BJ (cell line): ENCODE measurements around the gene LAMA3. TPM values are rescaled to one million over a fixed set of nuclear protein-coding genes. Genes with fewer than 3 reads are reported as not detected.

Source experiments
- CTCF ChIA-PET: fragments of 350-600 bp; formaldehyde crosslinking; extraction: SDS; loops from one replicate; lab custom pipeline; 2021; ENCODE audit warnings: antibody characterized with exemption, inconsistent platforms; lab: Yijun Ruan, JAX
- POLR2A ChIA-PET: fragments of 300-600 bp; sonication (Branson Sonifier 250); formaldehyde crosslinking; extraction: SDS; loops from one replicate; lab custom pipeline; 2021; ENCODE audit warnings: antibody characterized with exemption; lab: Charles Lee
- DNase-seq: peaks from one replicate; pipeline ENCODE4 v3.0.0-alpha.2; 2011; ENCODE audit warnings: low read depth
- H3K27me3 ChIP-seq: 2 replicates; pipeline ENCODE4 v1.6.0; 2011; ENCODE audit warnings: low read length; ENCODE audit not compliant: control insufficient read depth, insufficient read depth
- H3K36me3 ChIP-seq: 2 replicates; pipeline ENCODE4 v1.5.1; 2011; ENCODE audit warnings: low read length; ENCODE audit not compliant: control insufficient read depth, insufficient read depth
- H3K4me3 ChIP-seq: 2 replicates; pipeline ENCODE4 v1.5.1; 2011; ENCODE audit warnings: low read depth, mild to moderate bottlenecking, control low read depth, low read length
- polyA plus RNA-seq: library from polyadenylated mRNA; depleted of rRNA; stranded (reverse); fragments of >200 nt; gene quantifications from 2 replicates; pipeline ENCODE4 v1.2.3, GENCODE V29; 2011
- TF ChIP-seq, protein P1 (sequence below): IDR thresholded peaks from 2 replicates; pipeline ENCODE4 v1.5.1; 2011; ENCODE audit warnings: low read depth, mild to moderate bottlenecking, control low read depth, inconsistent platforms, low read length, moderate library complexity; ENCODE audit not compliant: insufficient read depth

The LAMA3 gene
- polyA plus RNA-seq, 1 experiment = 5.6 TPM

DNA sequence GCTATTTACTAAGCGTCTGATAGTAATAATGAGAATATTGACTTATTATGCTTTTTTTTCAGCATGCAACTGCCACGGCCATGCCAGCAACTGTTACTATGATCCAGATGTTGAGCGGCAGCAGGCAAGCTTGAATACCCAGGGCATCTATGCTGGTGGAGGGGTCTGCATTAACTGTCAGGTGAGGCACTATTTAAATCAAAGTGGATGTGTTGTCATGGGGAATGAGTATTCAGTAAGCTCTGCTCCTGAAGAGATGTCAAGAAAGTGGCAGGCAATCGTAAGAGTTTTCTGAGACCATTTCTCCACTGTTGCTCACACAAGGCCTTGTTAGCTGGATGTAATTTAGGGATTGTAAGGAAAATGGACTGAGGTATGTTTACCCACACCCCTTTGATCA, 74.1 kb downstream of the LAMA3 start:
- Histone ChIP-seq H3K4me3 (no peak overlapping the region), H3K36me3 (no peaks in the 10 kb centered on the region), H3K27me3 (no peaks in the 10 kb centered on the region)
- ChIA-PET CTCF (interaction anchor here (1.2 to 1.6 kb wide), 2 partner anchors 12 to 17 kb away, joined by 3 read pairs; no protein-coding TSS in a partner anchor), POLR2A (no interaction called here)
- DNase-seq = no peak
- TF ChIP-seq, protein P1, sequence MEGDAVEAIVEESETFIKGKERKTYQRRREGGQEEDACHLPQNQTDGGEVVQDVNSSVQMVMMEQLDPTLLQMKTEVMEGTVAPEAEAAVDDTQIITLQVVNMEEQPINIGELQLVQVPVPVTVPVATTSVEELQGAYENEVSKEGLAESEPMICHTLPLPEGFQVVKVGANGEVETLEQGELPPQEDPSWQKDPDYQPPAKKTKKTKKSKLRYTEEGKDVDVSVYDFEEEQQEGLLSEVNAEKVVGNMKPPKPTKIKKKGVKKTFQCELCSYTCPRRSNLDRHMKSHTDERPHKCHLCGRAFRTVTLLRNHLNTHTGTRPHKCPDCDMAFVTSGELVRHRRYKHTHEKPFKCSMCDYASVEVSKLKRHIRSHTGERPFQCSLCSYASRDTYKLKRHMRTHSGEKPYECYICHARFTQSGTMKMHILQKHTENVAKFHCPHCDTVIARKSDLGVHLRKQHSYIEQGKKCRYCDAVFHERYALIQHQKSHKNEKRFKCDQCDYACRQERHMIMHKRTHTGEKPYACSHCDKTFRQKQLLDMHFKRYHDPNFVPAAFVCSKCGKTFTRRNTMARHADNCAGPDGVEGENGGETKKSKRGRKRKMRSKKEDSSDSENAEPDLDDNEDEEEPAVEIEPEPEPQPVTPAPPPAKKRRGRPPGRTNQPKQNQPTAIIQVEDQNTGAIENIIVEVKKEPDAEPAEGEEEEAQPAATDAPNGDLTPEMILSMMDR = no peak

DNA sequence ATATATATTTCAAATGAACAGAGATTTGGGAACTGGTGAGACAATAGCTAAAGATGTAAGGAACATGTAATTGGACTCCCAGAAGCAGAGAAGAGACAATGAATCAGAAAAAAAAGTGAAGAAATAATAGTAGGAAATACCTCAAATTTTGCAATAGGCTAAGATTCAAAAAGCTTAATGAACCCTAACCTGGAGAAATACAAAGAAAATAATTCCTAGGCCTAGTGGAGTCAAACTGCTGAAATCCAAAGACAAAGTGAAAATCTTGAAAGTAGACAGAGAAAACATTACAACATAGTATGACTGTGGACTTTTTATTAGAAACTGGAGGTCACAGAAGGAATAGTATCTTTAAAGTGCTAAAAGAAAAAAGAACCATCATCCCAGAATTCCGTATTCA, 76.7 kb downstream of the LAMA3 start:
- Histone ChIP-seq H3K36me3 (no peaks in the 10 kb centered on the region), H3K4me3 (no peak overlapping the region), H3K27me3 (no peaks in the 10 kb centered on the region)
- ChIA-PET POLR2A (no interaction called here), CTCF (interaction anchor here (0.8 to 1.9 kb wide), 2 partner anchors 10 to 14 kb away, joined by 3 to 7 read pairs; no protein-coding TSS in a partner anchor)
- DNase-seq = no peak
- TF ChIP-seq, protein P1 = no peak

DNA sequence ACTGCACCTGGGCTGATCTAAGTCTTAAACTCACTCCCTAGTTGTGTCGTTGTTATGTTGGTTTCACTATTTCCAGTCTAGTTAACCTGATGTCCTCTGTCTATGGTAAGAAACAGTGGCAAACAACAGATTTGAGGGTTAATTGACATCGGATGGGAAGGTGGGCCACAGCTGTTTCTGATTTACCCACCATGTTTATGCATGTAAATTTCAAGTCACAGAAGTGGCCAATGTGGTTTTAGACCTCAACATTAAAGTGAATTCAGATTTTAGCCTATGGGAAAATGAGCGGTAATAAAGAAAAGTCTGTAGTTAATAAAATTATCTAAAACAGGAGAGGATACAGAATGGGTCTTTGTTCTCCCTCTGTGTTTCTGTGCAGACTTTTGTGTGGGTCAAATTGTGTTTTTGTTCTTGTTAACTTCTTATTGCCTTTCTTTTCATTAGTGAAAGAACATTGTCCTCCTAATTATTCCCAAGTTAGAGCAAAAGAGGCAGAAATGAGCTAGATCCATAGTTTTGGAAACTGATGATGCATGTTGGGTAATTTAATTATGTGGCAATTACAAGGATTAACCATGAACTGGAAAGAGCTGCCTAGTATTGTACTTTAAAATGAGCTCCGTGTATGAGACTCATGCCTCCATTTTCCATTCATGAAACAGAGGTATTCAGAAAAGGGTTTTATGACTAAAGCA, 83.2 kb downstream of the LAMA3 start:
- ChIA-PET POLR2A (no interaction called here), CTCF (no interaction called here)

DNA sequence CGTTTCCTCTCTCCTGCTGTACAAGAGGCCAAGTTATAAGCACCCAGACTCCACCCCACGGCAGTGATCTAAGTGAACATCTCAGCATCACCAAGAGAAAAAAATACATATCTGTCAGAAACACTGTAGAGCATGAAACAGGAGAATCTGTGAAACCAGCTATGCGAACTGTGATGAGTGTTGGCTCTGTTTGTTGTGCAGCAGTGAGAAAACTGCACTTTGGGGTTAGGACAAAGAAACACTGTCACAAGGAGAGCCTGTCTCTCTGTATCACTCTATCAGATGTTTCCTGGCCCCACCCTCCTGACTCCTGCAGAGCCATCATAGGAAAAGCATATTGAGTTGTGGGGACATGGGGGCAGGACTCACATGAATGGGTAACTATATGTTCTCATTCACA, 87.1 kb downstream of the LAMA3 start:
- Histone ChIP-seq H3K4me3 (no peak overlapping the region), H3K27me3 (no peaks in the 10 kb centered on the region), H3K36me3 (no peaks in the 10 kb centered on the region)
- ChIA-PET POLR2A (no interaction called here), CTCF (interaction anchor here (1.0 kb wide), 1 partner anchor 15 kb away, joined by 3 read pairs; no protein-coding TSS in a partner anchor)
- DNase-seq = no peak
- TF ChIP-seq, protein P1 = no peak

More for the DNA sequence above, 83.2 kb downstream of the LAMA3 start:
- Histone ChIP-seq H3K4me3 (no peak overlapping the region), H3K36me3 (no peaks in the 10 kb centered on the region), H3K27me3 (no peaks in the 10 kb centered on the region)
- TF ChIP-seq, protein P1 = no peak
- DNase-seq = no peak

DNA sequence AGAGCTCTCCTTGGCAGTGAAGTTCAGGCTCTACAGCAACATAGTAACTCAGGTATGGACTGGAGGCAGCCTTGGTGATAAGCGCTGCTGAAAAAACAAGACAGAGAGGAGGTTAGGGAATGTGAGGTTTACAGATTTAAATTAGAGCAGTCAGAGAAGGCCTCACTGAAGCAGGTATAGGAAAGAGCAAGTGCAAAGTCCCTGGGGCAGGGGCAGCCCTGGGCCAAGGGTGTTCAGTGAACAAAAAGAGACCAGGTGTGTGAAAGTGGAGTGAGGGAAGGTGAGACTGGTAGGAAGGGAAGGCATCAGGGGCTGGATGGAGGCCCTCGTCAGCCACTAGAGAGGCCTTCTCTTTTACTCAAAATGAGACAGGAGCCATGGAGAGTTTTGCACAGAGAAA, 89.6 kb downstream of the LAMA3 start:
- H3K36me3 ChIP-seq = no peaks in the 10 kb centered on the region
- no peaks in the 10 kb centered on the region for H3K27me3 ChIP-seq
- H3K4me3 ChIP-seq = no peak overlapping the region
- POLR2A ChIA-PET = no interaction called here
- CTCF ChIA-PET = interaction anchor here (1.0 to 1.4 kb wide), 3 partner anchors 13 to 263 kb away, joined by 3 to 7 read pairs (median 3); no protein-coding TSS in a partner anchor
- TF ChIP-seq, protein P1 = no peak
- DNase-seq = no peak
